LNCaP clone FGC (cell line): ENCODE measurements around the gene PAQR7.
A peak's percentile ranks its signal among the peaks of the same experiment; 100 is the strongest.

Source experiments
- DNase-seq: peaks from one replicate; pipeline ENCODE4 v3.0.0-alpha.2; 2011; ENCODE audit warnings: low read depth
- H3K4me3 ChIP-seq: 2 replicates; pipeline ENCODE4 v1.5.1; 2011; ENCODE audit warnings: mild to moderate bottlenecking, low read depth, low read length, control low read depth
- TF ChIP-seq, protein P1 (sequence below): IDR thresholded peaks from 2 replicates; pipeline ENCODE4 v1.5.1; 2012; ENCODE audit warnings: mild to moderate bottlenecking; ENCODE audit not compliant: control insufficient read depth, insufficient read depth; ENCODE audit errors: extremely low read depth

PAQR7 gene

DNA sequence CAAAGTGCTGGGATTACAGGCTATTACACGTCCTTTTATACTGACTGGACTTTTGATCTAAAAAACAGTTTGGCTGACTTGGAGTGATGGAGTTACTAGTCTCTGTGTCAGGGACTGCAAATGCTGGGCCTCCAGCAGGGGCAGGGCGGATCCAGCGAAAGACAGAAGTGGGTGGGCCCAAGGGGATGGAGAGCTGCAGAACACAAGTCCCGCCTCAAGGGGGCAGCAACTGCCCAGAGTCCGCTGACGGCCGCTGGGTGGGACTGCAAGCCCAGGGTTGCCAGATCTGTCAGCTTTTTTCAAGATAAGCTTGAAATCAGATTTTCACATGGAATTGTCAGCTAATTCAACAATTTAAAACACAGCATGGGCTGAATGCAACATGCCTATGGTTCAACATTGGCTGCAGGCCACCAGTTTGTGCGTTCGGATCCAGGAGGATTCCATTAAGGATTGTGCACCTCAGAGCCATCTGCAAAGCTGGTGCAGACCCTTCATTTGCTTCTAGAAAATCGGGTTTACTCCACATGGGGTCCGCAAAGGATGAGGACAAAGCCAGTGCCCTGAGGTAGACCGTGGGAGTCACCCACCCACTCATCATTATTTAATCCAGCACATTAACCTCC lies 20.0 kb upstream of the PAQR7 start:
- TF ChIP-seq, protein P1, sequence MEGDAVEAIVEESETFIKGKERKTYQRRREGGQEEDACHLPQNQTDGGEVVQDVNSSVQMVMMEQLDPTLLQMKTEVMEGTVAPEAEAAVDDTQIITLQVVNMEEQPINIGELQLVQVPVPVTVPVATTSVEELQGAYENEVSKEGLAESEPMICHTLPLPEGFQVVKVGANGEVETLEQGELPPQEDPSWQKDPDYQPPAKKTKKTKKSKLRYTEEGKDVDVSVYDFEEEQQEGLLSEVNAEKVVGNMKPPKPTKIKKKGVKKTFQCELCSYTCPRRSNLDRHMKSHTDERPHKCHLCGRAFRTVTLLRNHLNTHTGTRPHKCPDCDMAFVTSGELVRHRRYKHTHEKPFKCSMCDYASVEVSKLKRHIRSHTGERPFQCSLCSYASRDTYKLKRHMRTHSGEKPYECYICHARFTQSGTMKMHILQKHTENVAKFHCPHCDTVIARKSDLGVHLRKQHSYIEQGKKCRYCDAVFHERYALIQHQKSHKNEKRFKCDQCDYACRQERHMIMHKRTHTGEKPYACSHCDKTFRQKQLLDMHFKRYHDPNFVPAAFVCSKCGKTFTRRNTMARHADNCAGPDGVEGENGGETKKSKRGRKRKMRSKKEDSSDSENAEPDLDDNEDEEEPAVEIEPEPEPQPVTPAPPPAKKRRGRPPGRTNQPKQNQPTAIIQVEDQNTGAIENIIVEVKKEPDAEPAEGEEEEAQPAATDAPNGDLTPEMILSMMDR = peak; percentile 66
- no peak overlapping the region for H3K4me3 ChIP-seq
- DNase-seq = no peak

DNA sequence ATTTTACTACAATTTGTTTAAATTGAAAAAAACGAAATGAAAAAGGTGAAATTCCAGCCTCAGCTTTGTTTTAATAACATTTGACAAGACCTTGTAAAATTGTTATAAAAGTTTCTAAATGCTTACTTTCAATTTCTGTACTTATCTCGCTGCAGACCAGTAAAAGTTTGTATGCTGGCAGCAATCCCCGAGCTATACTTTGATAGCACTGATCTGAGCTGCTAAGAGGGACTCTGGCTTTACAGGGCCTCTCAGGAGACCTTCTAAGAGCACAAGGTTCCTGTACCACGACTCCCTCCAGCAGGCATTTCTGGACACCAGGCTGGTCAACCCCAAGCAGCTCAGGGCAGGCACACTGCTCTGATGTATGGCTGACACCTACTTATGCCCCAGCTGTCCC lies 17.6 kb upstream of the PAQR7 start:
- no peak for DNase-seq
- H3K4me3 ChIP-seq = no peak overlapping the region
- TF ChIP-seq, protein P1 = no peak

DNA sequence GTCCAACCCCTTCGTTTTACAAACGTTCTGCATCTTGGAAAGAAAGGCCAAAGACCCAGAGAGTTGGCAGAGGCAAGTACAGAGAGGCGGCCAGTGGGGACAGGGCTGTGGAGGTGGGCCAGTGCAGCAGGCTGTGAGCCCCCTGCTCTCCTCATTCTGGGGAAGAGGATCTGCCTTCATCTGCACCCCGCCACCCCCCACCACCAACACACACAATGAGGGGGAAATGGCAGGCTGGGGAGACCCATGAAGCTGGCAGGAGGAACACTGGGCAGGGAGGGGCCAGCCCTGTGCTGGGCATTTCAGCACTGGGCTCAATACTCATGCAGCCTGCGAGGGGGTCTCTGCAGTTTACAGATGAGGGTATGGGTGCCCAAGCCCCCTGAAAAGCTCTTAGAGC lies 16.1 kb upstream of the PAQR7 start:
- H3K4me3 ChIP-seq = no peak overlapping the region
- no peak for DNase-seq
- TF ChIP-seq, protein P1 = no peak

DNA sequence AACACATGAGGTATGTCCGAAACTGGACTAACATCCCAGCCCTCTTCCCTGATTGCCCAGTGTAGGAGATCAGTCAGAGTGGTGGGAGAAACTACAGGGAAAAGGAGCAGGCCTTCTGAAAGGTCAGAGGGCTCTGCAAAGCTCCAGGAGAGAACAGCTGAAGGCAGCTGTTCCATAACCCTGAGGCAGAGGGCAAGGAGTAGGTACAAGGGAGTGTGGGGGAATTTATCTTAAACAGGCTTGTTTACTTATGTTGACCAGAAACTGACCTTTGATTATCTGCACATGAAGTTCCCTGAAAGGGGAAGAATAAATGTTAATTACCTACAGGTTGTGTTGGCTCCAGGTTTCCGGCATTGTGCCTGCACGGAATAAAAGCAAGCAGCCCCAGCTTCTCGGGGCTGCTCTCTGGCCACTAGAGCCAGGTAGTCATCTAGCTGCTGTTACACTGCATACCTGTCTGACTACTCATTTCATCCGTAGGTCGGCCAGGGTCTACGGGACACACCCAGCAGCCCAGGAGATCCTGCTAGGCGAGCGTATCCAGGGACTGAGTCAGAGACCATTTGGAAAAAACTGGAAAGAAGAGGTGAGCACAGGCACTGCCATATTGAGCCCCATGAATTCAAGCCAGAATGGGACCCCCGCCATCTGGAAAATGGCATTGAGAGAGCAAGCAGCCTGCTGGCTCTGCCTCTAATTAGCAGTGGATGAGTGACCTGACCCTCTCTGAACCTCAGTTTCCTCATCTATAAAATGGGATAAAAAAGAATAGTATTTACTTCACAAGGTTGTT lies 14.9 kb upstream of the PAQR7 start:
- TF ChIP-seq, protein P1 = no peak
- no peak overlapping the region for H3K4me3 ChIP-seq
- DNase-seq = no peak

DNA sequence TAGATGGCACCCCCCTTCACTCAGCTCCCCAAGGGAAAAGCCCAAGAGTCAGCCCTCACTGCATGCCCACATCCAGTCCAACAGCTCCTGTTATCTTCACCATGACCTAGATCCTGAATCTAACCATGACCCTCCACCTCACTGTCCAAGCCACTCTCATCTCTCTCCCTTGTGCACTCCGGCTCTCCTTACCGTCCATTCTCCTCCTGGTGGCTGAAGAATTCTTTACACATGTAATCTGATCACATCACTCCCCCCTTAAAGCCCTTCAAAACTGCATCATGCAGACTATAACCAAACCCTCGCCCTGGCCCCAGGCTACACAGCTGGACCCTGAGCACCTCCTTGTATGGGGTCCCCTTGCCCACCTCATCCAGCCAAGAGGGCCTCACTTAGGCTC lies 14.0 kb upstream of the PAQR7 start:
- TF ChIP-seq, protein P1 = no peak
- H3K4me3 ChIP-seq = no peak overlapping the region
- no peak for DNase-seq

DNA sequence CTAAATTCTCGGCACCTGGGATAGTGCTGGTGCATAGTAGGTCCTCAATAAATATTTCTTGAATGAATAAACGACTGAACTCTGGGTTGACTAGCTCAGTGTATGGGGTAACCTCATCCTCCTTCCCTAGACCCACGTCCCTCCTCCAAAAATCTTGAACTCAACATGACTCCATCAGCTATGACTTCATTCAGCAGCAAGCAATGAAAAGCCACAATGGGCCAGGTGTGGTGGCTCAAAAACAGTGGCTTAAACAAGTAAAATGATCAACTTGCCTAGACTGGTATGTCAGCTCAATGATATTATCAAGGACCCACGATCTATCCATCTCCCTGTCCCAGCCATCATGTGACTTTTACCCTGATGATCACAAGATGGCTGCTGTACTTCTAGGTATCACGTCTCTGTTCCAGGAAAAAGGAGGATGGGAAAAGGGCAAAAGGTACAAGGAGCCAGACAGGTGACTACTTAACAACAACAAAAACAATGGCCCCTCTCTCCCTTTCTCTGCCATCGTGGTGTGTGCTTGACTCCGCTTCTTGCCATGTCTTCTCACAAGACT lies 13.0 kb upstream of the PAQR7 start:
- TF ChIP-seq, protein P1 = no peak
- no peak for DNase-seq

DNA sequence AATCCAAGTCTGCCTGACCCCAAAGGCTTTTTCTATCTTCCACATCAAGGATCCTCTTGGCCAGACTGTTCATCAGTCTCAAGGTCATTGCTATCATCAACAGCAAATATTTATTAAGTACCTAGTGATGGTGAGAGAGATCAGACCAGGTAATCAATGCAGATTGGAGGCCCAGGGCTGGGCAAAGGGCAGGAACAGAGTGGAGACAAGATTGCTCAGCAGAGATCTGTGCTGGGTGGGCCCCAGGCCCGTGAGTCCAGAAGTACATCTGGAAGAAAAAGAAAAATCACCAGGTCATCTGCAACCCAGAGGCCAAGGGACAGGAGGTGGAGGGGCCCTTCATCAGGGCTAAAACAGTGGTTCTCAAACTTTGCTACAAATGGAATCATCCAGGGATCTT lies 10.1 kb upstream of the PAQR7 start:
- TF ChIP-seq, protein P1 = no peak
- H3K4me3 ChIP-seq = no peak overlapping the region
- no peak for DNase-seq

More for the DNA sequence above, 13.0 kb upstream of the PAQR7 start:
- no peak overlapping the region for H3K4me3 ChIP-seq
